ENCODE measurements around the gene JAKMIP2.
"Not testable (repeated sequence)": the region's sequence is repeated elsewhere in the genome, so short reads cannot be mapped to it uniquely, and the experiment has no call there.

Gene JAKMIP2

DNA sequence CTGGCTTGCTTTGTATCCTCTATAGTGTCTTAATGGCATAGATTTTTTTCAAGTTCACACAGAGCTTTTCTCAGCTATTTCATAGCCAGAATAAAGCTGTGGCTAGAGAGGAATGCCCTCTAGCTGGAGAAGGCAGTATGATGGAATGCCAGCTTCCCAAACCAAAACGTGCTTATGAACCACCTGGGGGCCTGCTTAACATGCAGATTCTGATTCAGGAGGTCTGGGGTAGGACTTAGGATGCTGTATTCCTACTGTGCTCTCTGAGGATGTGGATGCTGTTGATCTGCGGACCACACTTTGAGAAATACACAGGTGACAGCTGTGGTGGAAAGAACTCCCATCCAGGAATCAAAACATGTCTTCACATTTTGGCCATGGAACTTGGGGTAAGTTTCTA, 222.8 kb downstream of the JAKMIP2 start:
- DNase-seq (ENCODE audit: low read depth in 2 of 2): no peak

DNA sequence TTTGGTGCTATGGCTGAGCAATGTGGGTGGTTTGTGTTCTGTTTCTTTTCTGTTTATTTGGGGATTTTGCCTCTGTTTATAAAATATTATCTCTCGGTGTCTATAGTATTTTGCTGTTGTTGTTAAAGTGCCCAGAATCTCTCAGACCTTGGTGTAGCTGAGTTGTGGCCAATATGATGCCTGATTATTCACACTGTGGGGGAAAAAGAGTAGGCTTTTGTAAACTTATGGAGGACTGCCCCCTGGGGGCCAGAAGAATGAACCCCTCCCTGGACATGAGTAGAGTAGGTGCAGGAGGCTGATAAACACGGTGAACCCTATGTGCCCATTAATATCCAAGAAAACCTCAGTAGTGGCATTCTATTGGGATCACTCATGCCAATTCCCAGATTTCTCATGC, 223.7 kb downstream of the JAKMIP2 start:
- no peak for DNase-seq (ENCODE audit: low read depth in 2 of 2)

DNA sequence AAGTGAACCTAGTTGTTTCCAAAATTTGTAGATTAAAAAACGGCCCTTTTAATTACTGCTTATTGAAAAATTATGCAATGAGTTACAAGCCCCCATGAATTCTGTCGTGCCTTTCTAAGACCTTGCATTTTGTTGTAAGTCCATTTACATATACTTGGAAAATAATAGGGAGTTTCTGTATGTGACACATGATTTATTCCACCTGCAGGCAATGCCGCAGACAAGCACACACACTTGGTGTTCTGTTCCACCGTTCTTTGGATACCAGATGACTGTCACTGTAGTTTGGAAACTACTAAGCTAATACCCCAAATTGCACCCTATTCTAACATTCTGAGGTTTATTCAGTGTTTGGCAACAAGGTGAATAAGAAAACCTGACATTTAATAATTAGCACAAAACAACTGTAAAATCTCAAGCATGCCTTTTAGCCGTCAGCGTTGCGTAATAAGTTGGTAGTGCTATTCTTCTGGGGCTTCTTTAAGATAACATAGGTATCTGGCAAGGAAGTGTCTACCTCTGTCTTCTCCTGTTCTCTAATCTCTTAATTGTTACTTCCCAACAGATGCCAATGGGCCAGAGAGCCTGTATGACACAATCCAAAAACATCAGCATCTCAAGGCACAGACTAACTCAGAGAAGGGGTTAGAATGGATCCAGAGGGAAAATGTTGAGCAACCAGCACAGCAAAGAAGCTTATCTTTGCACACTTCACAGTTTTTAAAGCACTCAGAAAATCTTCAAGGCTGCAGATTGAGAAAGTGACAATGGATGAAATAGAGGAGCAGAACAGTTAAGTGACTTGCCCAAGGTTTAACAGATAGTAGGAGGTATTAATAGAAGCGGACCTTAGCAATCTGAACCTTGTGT, 224.4 kb downstream of the JAKMIP2 start:
- DNase-seq (ENCODE audit: low read depth in 2 of 2): no peak

DNA sequence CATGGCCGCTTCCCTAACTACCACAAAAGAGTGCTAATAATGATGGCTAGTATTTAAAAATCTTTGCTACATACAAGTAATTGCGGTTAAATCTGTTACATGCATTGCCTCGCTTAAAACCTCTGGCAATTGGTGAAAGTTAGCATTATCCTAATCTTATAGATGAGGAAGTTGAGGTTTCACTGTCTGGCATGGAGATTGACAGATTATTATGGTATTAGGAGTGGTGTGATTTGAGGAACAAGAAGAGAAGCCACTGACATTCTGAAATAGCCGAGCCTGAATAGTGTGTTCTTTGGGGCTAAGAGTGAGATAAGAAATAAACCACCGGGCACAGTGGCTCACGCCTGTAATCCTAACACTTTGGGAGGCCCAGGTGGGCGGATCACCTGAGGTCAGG, 227.4 kb downstream of the JAKMIP2 start:
- DNase-seq (ENCODE audit: low read depth in 2 of 2): no peak

DNA sequence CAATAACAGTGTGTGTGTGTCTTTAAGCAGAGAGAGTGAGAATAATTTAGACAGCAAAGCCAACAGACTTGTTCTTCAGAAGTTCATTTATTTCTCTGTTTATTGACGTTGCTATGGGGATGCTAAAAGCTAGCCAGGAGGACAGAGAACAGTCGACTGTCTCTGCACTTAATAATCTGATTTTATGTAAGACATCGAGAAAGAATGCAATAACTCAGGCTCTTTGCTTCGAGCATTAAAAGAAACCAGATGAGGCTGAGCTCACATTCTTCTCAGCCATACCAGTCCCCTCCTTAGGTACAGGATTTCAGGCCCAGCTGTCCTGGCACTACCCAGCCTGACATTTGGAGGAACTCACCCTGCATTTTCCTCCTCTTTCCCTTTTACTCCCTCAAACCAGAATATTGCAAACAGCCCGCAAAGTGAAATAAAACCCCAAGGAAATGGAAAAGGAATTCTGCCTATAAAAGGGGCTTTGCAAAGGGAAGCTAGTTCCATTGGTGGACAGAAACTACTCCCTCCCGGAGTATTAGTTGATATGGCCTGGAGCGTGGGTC, 228.2 kb downstream of the JAKMIP2 start:
- no peak for DNase-seq (ENCODE audit: low read depth in 2 of 2)

DNA sequence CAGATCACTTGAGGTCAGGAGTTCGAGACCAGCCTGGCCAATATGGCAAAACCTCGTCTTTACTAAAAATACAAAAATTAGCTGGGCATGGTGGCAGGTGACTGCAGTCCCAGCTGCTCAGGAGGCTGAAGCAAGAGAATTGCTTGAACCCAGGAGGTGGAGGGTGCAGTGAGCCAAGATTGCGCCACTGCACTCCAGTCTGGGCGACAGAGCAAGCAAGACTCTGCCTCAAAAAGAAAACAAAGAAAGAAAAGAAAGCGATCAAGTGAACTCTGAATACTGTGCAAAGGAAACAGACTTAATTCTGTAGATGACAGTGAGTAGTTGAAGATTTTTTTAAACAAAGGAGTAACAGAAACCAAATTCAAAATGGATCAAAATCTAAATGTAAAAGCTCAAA, 228.7 kb downstream of the JAKMIP2 start:
- DNase-seq (ENCODE audit: low read depth in 2 of 2): not testable (repeated sequence)

DNA sequence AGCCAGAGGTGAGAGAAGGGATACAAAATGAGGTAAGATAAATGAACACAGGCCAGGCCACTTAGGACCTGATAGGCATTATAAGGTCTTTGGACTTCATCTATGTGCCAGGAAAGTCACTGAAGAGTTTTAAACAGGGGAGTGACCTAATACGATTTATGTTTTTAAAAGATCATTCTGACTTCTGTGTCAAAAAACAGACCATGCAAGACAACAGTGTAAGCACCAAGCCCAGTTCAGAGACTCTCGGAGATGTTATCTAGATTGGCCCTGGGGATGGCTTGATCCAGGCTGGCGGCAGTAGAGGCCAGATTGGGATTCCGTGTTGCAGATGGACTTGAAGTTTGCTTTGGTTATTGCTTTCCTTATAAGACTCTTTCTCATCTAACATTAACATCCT, 229.6 kb downstream of the JAKMIP2 start:
- DNase-seq (ENCODE audit: low read depth in 2 of 2): no peak

DNA sequence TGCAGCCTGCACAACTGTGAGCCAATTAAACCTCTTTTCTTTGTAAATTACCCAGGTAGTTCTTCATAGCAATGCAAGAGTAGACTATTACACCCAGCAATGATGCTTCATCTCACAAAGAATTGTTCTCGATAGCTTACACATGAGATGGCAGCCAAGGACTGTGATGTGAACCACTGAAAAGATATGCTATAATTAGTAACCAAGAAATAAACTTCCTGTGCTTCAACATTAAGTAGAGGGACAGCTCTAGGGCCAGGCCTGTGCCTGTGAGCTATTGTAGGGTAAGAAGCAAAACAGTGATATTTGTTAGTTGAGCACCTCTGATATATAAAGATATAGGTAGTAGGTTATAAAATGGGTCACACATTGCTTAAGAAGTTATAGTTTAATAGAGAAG, 230.9 kb downstream of the JAKMIP2 start:
- DNase-seq (ENCODE audit: low read depth in 2 of 2): no peak

DNA sequence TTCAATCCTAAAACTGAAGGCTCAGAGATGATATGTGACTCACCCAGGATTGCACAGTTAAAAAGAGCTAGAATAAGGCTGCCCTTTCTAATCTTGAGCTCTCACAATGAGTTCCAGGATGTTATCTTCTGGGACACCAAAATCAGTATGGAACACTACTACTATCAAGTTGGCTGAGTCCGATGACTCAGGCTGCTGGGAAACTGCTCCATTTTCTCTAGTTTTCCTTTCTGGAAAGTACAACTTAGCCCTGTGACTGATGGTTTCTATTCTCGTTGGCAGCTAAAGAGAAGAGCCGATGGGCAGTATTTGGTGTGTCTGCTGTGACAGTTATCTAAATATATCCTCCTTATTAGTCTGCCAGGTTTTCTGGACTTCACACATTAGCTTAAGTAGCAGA, 234.8 kb downstream of the JAKMIP2 start:
- DNase-seq (ENCODE audit: low read depth in 2 of 2): no peak

DNA sequence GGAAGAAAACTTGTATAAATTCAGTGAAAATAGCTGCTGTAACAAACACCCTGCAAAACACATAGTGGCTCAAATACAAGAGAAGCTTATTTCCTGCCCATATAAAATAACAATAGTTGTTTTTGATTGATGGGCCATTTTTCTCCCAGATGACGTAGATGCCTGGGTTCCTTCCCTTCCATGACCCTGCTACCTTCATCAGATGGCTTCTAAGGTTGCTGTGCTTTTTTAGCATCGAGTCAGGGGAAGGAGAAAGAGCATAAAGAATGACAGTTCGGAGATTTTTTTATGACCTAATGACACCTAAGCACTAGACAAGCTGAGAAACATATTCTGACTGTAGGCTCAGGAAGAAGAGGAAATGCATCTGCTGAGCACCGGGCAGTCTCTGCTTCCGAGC, 238.0 kb downstream of the JAKMIP2 start:
- no peak for DNase-seq (ENCODE audit: low read depth in 2 of 2)

DNA sequence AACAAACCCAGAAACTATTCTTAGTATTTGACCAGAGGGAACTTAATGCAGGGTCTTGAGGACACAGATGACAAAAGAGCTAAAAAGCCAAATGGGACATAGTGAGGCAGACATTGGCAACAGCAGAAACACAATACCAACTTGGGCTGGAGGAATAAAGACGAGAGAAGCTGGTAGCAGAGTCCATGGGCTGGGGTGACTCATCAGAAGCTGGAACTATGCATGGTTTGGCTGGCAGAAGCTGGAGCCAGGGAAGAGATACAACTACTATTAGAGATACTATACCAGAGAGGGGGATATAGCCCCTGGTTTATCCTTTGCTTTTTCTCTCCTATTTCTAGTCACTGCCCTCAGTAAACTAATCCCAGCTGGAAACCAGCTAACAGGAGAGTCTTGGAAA, 243.5 kb downstream of the JAKMIP2 start:
- no peak for DNase-seq (ENCODE audit: low read depth in 2 of 2)

DNA sequence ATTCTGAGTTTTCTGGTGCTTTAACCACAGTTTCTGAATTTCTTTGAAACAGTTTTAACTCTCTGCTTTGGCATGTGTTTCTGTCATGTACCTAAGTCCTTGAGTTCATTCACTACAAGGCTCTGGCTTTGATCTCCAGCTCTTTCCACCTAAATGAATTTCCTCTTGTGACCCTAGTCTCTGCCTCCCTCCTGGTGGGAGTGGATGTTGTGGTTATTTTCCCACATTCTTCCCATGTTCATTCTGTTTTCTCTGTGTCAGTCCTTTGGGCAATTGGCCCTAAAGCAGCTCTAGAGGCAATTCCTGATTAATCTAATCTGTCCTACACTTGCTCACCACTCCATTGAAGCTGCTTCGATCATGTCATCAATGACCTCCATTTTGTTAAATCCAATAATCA, 244.3 kb downstream of the JAKMIP2 start:
- DNase-seq (ENCODE audit: low read depth in 2 of 2): no peak

Data from activated CD8-positive, alpha-beta memory T cell treated with anti-CD3 and anti-CD28 coated beads for 4 hours (primary cell).